WTC11 (cell line): Measurements from ENCODE around the gene TCEA2. TPM values are rescaled to one million over a fixed set of nuclear protein-coding genes. Genes with fewer than 3 reads are reported as not detected.

Experiments
- ATAC-seq: fragments of 200-7000 bp; cut with Tn5 transposase; 2 replicates; pipeline ENCODE4 v1.10.0; 2021; ENCODE audit warnings: mild to moderate bottlenecking, moderate library complexity
- CTCF ChIA-PET: fragments of 300-600 bp; sonication (Branson Sonifier 250); formaldehyde crosslinking; loops from one replicate; lab custom pipeline; 2021; ENCODE audit warnings: antibody characterized with exemption; lab: Charles Lee
- POLR2A ChIA-PET: fragments of 350-600 bp; sonication (Branson Sonifier 250); formaldehyde crosslinking; loops from one replicate; lab custom pipeline; 2021; ENCODE audit warnings: antibody characterized with exemption; lab: Charles Lee
- DNase-seq: peaks from one replicate; pipeline ENCODE4 v3.0.0; 2021; ENCODE audit warnings: low spot score
- H3K27ac Mint-ChIP-seq: 2 replicates; pipeline ENCODE4 v1.8.0; 2021; ENCODE audit warnings: mixed read lengths
- H3K27me3 Mint-ChIP-seq: 2 replicates; pipeline ENCODE4 v1.8.0; 2021; ENCODE audit warnings: low read depth, mild to moderate bottlenecking, moderate library complexity, mixed read lengths
- H3K36me3 Mint-ChIP-seq: 2 replicates; pipeline ENCODE4 v1.8.0; 2021; ENCODE audit warnings: mixed read lengths
- H3K4me1 Mint-ChIP-seq: 2 replicates; pipeline ENCODE4 v1.8.0; 2022; ENCODE audit warnings: mixed read lengths
- H3K4me3 Mint-ChIP-seq: 2 replicates; pipeline ENCODE4 v1.8.0; 2021; ENCODE audit warnings: mild to moderate bottlenecking, moderate library complexity, mixed read lengths
- H3K9me3 Mint-ChIP-seq: 2 replicates; pipeline ENCODE4 v1.8.0; 2021; ENCODE audit warnings: mixed read lengths
- ATF1 ChIP-seq: sonication (generic); formaldehyde crosslinking; IDR thresholded peaks from 2 replicates; pipeline ENCODE4 v1.8.1; 2023; ENCODE audit warnings: mild to moderate bottlenecking, moderate library complexity, missing genetic modification reagents
- ATF2 ChIP-seq: sonication (generic); formaldehyde crosslinking; IDR thresholded peaks from 2 replicates; pipeline ENCODE4 v1.8.1; 2022; ENCODE audit warnings: low read depth, missing genetic modification reagents, borderline replicate concordance
- CREM ChIP-seq: sonication (generic); formaldehyde crosslinking; IDR thresholded peaks from 2 replicates; pipeline ENCODE4 v1.8.1; 2022; ENCODE audit warnings: mild to moderate bottlenecking, missing genetic modification reagents, moderate library complexity
- GRHL2 ChIP-seq: fragments of 250-450 bp; sonication (Bioruptor Pico); IDR thresholded peaks from 2 replicates; pipeline ENCODE4 v1.8.0; 2022; ENCODE audit warnings: mild to moderate bottlenecking, moderate library complexity; ENCODE audit not compliant: insufficient replicate concordance, severe bottlenecking
- JAZF1 ChIP-seq: fragments of 250-450 bp; sonication (Bioruptor Pico); IDR thresholded peaks from 2 replicates; pipeline ENCODE4 v1.9.0; 2021; ENCODE audit warnings: moderate library complexity, mild to moderate bottlenecking, inconsistent platforms
- JUN ChIP-seq: sonication (generic); formaldehyde crosslinking; IDR thresholded peaks from 2 replicates; pipeline ENCODE4 v1.8.0; 2023; ENCODE audit warnings: mild to moderate bottlenecking, missing genetic modification reagents
- MYBL2 ChIP-seq: sonication (generic); formaldehyde crosslinking; IDR thresholded peaks from 2 replicates; pipeline ENCODE4 v1.8.1; 2023; ENCODE audit warnings: mild to moderate bottlenecking, moderate library complexity, missing genetic modification reagents
- NR2C2 ChIP-seq: sonication (generic); formaldehyde crosslinking; IDR thresholded peaks from 2 replicates; pipeline ENCODE4 v1.8.0; 2022; ENCODE audit warnings: mild to moderate bottlenecking, missing genetic modification reagents
- NR3C1 ChIP-seq: sonication (generic); formaldehyde crosslinking; conservative IDR thresholded peaks from 2 replicates; pipeline ENCODE4 v1.8.1; 2023; ENCODE audit warnings: low read depth, mild to moderate bottlenecking, missing genetic modification reagents
- PRRX2 ChIP-seq: fragments of 250-450 bp; sonication (Bioruptor Pico); IDR thresholded peaks from 2 replicates; pipeline ENCODE4 v1.8.0; 2021; ENCODE audit warnings: mild to moderate bottlenecking
- RELA ChIP-seq: sonication (generic); formaldehyde crosslinking; IDR thresholded peaks from 2 replicates; pipeline ENCODE4 v1.8.1; 2022; ENCODE audit warnings: missing genetic modification reagents, mild to moderate bottlenecking, borderline replicate concordance
- SMAD4 ChIP-seq: sonication (generic); formaldehyde crosslinking; IDR thresholded peaks from 2 replicates; pipeline ENCODE4 v1.8.0; 2022; ENCODE audit warnings: mild to moderate bottlenecking, missing genetic modification reagents
- SOX15 ChIP-seq: fragments of 250-450 bp; sonication (Bioruptor Pico); IDR thresholded peaks from 2 replicates; pipeline ENCODE4 v1.9.0; 2021; ENCODE audit warnings: mild to moderate bottlenecking
- SP1 ChIP-seq: sonication (generic); formaldehyde crosslinking; conservative IDR thresholded peaks from 2 replicates; pipeline ENCODE4 v1.8.1; 2022; ENCODE audit warnings: missing genetic modification reagents
- TEAD1 ChIP-seq: sonication (generic); formaldehyde crosslinking; IDR thresholded peaks from 2 replicates; pipeline ENCODE4 v1.8.0; 2022; ENCODE audit warnings: mild to moderate bottlenecking, missing genetic modification reagents
- TP53 ChIP-seq: sonication (generic); formaldehyde crosslinking; IDR thresholded peaks from 2 replicates; pipeline ENCODE4 v1.8.1; 2023; ENCODE audit warnings: mild to moderate bottlenecking, missing genetic modification reagents
- ZBTB43 ChIP-seq: sonication (generic); formaldehyde crosslinking; IDR thresholded peaks from 2 replicates; pipeline ENCODE4 v1.8.1; 2023; ENCODE audit warnings: mild to moderate bottlenecking, missing genetic modification reagents
- ZNF219 ChIP-seq: sonication (generic); formaldehyde crosslinking; IDR thresholded peaks from 2 replicates; pipeline ENCODE4 v1.8.0; 2023; ENCODE audit warnings: missing genetic modification reagents, mild to moderate bottlenecking, borderline replicate concordance
- ZNF232 ChIP-seq: sonication (generic); formaldehyde crosslinking; IDR thresholded peaks from 2 replicates; pipeline ENCODE4 v1.8.0; 2022; ENCODE audit warnings: mild to moderate bottlenecking, missing genetic modification reagents
- ZNF317 ChIP-seq: sonication (generic); formaldehyde crosslinking; IDR thresholded peaks from 2 replicates; pipeline ENCODE4 v1.8.1; 2023; ENCODE audit warnings: low read depth, mild to moderate bottlenecking, moderate library complexity, missing genetic modification reagents, borderline replicate concordance
- ZNF396 ChIP-seq: fragments of 250-450 bp; sonication (Bioruptor Pico); IDR thresholded peaks from 2 replicates; pipeline ENCODE4 v1.8.0; 2021; ENCODE audit warnings: mild to moderate bottlenecking, moderate library complexity, borderline replicate concordance
- ZNF423 ChIP-seq: fragments of 250-450 bp; sonication (Bioruptor Pico); IDR thresholded peaks from 2 replicates; pipeline ENCODE4 v2.1.2; 2022; ENCODE audit warnings: mild to moderate bottlenecking, moderate library complexity
- ZSCAN18 ChIP-seq: fragments of 250-450 bp; sonication (Bioruptor Pico); IDR thresholded peaks from 2 replicates; pipeline ENCODE4 v2.1.2; 2022; ENCODE audit warnings: mild to moderate bottlenecking, moderate library complexity
- total RNA-seq: library from RNA; stranded (reverse); gene quantifications from 3 replicates; pipeline ENCODE4 v1.2.3, GENCODE V29; 2021

TCEA2 gene
- total RNA-seq, 1 experiment from 2014 or later, result 55.8 TPM

- Mint-ChIP-seq H3K9me3 (no peaks in the 10 kb centered on the region), H3K27ac (no peak overlapping the region; the same call in 1 of the 2 replicates), H3K27me3 (no peaks in the 10 kb centered on the region; the same call in 1 of the 2 replicates), H3K4me1 (peaks cover 7% of the 10 kb centered on the region; the same call in 1 of the 2 replicates), H3K36me3 (no peaks in the 10 kb centered on the region), H3K4me3 (no peak overlapping the region)
- ATAC-seq (no peak), DNase-seq (no peak)
- POLR2A ChIA-PET, result no interaction called here
- CTCF ChIA-PET, result interaction anchor here (1.3 to 1.4 kb wide), 2 partner anchors 49 to 91 kb away, joined by 3 to 7 read pairs; partner anchors contain the start of gene PRPF6
- 0 out of 2 replicates have a peak, but pooled peaks have one; percentile 22 for TF ChIP-seq MYBL2 (CRISPR knock-in tag)
- TF ChIP-seq SOX15, result no peak
Observed at GRCh38 chr20:64071341-64072332, 8.6 kb downstream of the TCEA2 start.

- DNase-seq, result no peak
- TF ChIP-seq ZSCAN18 (CRISPR knock-in tag) (no peak), ATF1 (CRISPR knock-in tag) (no peak), ZNF423 (CRISPR knock-in tag) (no peak), JAZF1 (CRISPR knock-in tag) (no peak), NR3C1 (CRISPR knock-in tag) (no peak), TP53 (no peak), ATF2 (CRISPR knock-in tag) (no peak), CREM (CRISPR knock-in tag) (no peak)
- TF ChIP-seq, all 79 proteins: peak for 0
- CTCF ChIA-PET, result interaction anchor here (1.2 to 1.4 kb wide), 3 partner anchors 33 to 92 kb away, joined by 3 to 7 read pairs (median 3); partner anchors contain the start of gene PRPF6
- no peak overlapping the region for H3K4me3 Mint-ChIP-seq
- no peak for ATAC-seq
- 0 out of 2 replicates have a peak, but pooled peaks cover 3% of the 10 kb centered on the region for H3K4me1 Mint-ChIP-seq
- POLR2A ChIA-PET, result no interaction called here
- H3K27me3 Mint-ChIP-seq, result no peaks in the 10 kb centered on the region; the same call in 1 of the 2 replicates
- H3K27ac Mint-ChIP-seq, result no peak overlapping the region
- no peaks in the 10 kb centered on the region for H3K9me3 Mint-ChIP-seq
- no peaks in the 10 kb centered on the region for H3K36me3 Mint-ChIP-seq
Observed at GRCh38 chr20:64072498-64073063, 9.6 kb downstream of the TCEA2 start.

- no peaks in the 10 kb centered on the region; the same call in 1 of the 2 replicates for H3K27me3 Mint-ChIP-seq
- CTCF ChIA-PET, result interaction anchor here (0.9 to 1.3 kb wide), 4 partner anchors 29 to 93 kb away, joined by 3 to 4 read pairs (median 3); partner anchors contain the start of gene PRPF6
- H3K9me3 Mint-ChIP-seq, result no peaks in the 10 kb centered on the region
- no peak overlapping the region for H3K4me3 Mint-ChIP-seq
- peaks cover 4% of the 10 kb centered on the region for H3K4me1 Mint-ChIP-seq
- no peak for ATAC-seq
- DNase-seq, result no peak
- no peaks in the 10 kb centered on the region for H3K36me3 Mint-ChIP-seq
- TF ChIP-seq MYBL2 (CRISPR knock-in tag) (no peak), TP53 (no peak), ZNF396 (CRISPR knock-in tag) (no peak), PRRX2 (CRISPR knock-in tag) (no peak), SP1 (CRISPR knock-in tag) (no peak), NR2C2 (CRISPR knock-in tag) (no peak), ZNF232 (CRISPR knock-in tag) (no peak), ZBTB43 (CRISPR knock-in tag) (no peak), SMAD4 (CRISPR knock-in tag) (no peak), JUN (CRISPR knock-in tag) (no peak), ZNF317 (no peak), SOX15 (no peak), RELA (CRISPR knock-in tag) (no peak), TEAD1 (CRISPR knock-in tag) (no peak), GRHL2 (CRISPR knock-in tag) (no peak), ZNF219 (no peak)
- POLR2A ChIA-PET, result no interaction called here
- H3K27ac Mint-ChIP-seq, result no peak overlapping the region
Observed at GRCh38 chr20:64073476-64074183, 10.6 kb downstream of the TCEA2 start.
